ENCODE measurements around the gene LRRC23. TPM values are rescaled to one million over a fixed set of nuclear protein-coding genes. Genes with fewer than 3 reads are reported as not detected.

The LRRC23 gene
- total and polyA plus RNA-seq, 2 donors (not counting 1 experiment from before 2014, with no cell fraction given), result 5.3 to 14.4 TPM

DNA sequence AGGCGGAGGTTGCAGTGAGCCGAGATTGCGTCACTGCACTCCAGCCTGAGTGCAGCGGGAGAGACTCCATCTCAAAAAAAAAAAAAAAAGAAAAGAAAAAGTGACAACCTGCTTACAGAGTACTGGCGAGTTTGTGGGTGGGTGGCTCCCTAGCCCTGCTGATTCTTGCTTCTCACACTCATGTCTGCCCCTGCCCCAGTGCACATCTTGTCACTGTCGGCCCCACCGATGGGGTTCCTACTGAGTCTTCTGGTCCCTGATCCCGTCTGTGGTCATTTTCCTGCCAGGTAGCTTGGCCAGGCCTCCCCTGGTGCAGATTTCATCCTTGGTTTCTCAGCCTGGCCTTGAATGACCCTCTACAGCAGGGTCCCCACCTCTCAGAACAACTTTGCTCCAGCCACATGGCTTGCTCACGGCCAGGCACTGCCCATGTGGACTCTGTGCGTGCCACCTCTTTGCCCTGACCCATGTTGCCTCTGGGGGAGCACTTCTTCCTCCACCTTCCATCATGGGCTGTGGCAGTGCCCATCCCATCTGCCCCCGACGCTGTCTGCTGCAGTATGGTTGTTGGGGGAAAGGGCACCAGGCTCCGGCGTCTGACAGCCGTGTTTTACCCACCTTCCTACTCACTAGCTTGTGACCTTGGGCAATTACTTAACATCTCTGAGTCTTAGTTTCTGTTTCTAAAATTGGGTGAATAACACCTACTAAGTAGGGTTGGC lies 44.4 kb downstream of the LRRC23 start:
- WGBS (ENCODE audit: insufficient coverage), result 87% methylated on average over 6 of the region's 15 CpGs
- Mint-ChIP-seq H3K4me1 (peaks cover 85% of the 10 kb centered on the region), H3K27me3 (no peaks in the 10 kb centered on the region), H3K4me3 (peak overlapping the region; percentile 57), H3K9me3 (ENCODE audit: insufficient read depth) (no peaks in the 10 kb centered on the region), H3K27ac (peak overlapping the region; percentile 84)
- Histone ChIP-seq H3K4me3 (ENCODE audit: control extremely low read depth in 1 of 5, extremely low read depth in 1 of 5, insufficient read depth in 1 of 5, low read depth in 2 of 5, low read length in 4 of 5) (peak overlapping the region in 4 of 5 experiments; percentile 1 to 41 (median 9)), H2AFZ (ENCODE audit: insufficient read depth, low read depth, low read length, poor library complexity, severe bottlenecking) (peak overlapping the region; percentile 67), H3K27me3 (replicated peaks in 1 of 4; ENCODE audit: control extremely low read depth in 1 of 4, control insufficient read depth in 3 of 4, insufficient read depth in 4 of 4, low read length in 3 of 4) (no peaks in the 10 kb centered on the region), H3K9me3 (ENCODE audit: control extremely low read depth in 1 of 3, control insufficient read depth in 2 of 3, insufficient read depth in 1 of 3, low read length in 2 of 3) (no peaks in the 10 kb centered on the region), H3K4me1 (ENCODE audit: control insufficient read depth in 2 of 2, insufficient read depth in 2 of 2, low read length in 2 of 2) (peaks cover 66 to 76% of the 10 kb centered on the region in 2 donors), H3K9ac (ENCODE audit: low read length) (peak overlapping the region; percentile 38), H3K27ac (ENCODE audit: low read length in 2 of 2) (peak overlapping the region; percentile 84 to 99), H3K36me3 (replicated peaks in 1 of 2; ENCODE audit: control extremely low read depth in 1 of 2, control insufficient read depth in 1 of 2, extremely low read depth in 1 of 2, insufficient read depth in 2 of 2, low read length in 1 of 2) (peaks cover 0 to 29% of the 10 kb centered on the region in 2 experiments), H3K79me2 (ENCODE audit: control insufficient read depth, insufficient read depth, low read length) (peaks cover 54% of the 10 kb centered on the region), H4K20me1 (ENCODE audit: control insufficient read depth, insufficient read depth, low read length, poor library complexity, severe bottlenecking) (peaks cover 30% of the 10 kb centered on the region), H3K4me2 (replicated peaks; ENCODE audit: low read depth, low read length, poor library complexity, severe bottlenecking) (peak overlapping the region; percentile 62)
- POLR2A ChIA-PET, result interaction anchor here (0.7 to 18.5 kb wide), 6 partner anchors 5 to 260 kb away, joined by 3 to 662 read pairs (median 6); partner anchors contain the start of genes C12orf57, PTPN6, RNU7-1 and ZNF384
- intact Hi-C loops (cut with micrococcal nuclease), result loop anchor here (10.0 kb wide), 1 partner anchor 314 kb away; the partner anchor contains the start of gene LPAR5
- DNase-seq (peak; percentile 64), ATAC-seq (ENCODE audit: low read depth) (peak; percentile 0)
- TF ChIP-seq, protein P1, sequence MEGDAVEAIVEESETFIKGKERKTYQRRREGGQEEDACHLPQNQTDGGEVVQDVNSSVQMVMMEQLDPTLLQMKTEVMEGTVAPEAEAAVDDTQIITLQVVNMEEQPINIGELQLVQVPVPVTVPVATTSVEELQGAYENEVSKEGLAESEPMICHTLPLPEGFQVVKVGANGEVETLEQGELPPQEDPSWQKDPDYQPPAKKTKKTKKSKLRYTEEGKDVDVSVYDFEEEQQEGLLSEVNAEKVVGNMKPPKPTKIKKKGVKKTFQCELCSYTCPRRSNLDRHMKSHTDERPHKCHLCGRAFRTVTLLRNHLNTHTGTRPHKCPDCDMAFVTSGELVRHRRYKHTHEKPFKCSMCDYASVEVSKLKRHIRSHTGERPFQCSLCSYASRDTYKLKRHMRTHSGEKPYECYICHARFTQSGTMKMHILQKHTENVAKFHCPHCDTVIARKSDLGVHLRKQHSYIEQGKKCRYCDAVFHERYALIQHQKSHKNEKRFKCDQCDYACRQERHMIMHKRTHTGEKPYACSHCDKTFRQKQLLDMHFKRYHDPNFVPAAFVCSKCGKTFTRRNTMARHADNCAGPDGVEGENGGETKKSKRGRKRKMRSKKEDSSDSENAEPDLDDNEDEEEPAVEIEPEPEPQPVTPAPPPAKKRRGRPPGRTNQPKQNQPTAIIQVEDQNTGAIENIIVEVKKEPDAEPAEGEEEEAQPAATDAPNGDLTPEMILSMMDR (IDR thresholded peaks at IDR 0.05), result peak; percentile 39
- no peak for TF ChIP-seq EZH2 (IDR thresholded peaks at IDR 0.05; ENCODE audit: borderline replicate concordance, insufficient read depth, low read depth, low read length, poor library complexity, severe bottlenecking)
- CTCF ChIA-PET, result interaction anchor here (0.7 to 16.6 kb wide), 9 partner anchors 9 to 144 kb away, joined by 3 to 944 read pairs (median 5); partner anchors contain the start of gene SPSB2

All from B cell (primary cell).